ENCODE results near the gene NEDD9. TPM values are rescaled to one million over a fixed set of nuclear protein-coding genes. Genes with fewer than 3 reads are reported as not detected.
A peak's percentile ranks its signal among the peaks of the same experiment; 100 is the strongest.

NEDD9 gene
- total and polyA plus RNA-seq, 2 of the 13 experiments (the other 11 are each of a cell fraction or from before 2014, with no cell fraction given) = 27.1 to 389 TPM

- TF ChIP-seq HINFP (CRISPR knock-in tag; IDR thresholded peaks at IDR 0.05; ENCODE audit: low read depth) = peak; percentile 85
- no peak for TF ChIP-seq DBP (CRISPR knock-in tag; IDR thresholded peaks at IDR 0.05; ENCODE audit: not compliant biosample characterization)
- no peak for TF ChIP-seq SMAD1 (CRISPR knock-in tag; IDR thresholded peaks at IDR 0.05; ENCODE audit: borderline replicate concordance, low read depth)
- no peak for TF ChIP-seq NR2F1 (CRISPR knock-in tag; IDR thresholded peaks at IDR 0.05)
- no peak for TF ChIP-seq STAT6 (CRISPR knock-in tag; IDR thresholded peaks at IDR 0.05; ENCODE audit: borderline replicate concordance)
- no peak; the same call in 1 of the 2 replicates for TF ChIP-seq AHR (CRISPR knock-in tag; IDR thresholded peaks at IDR 0.05)
- TF ChIP-seq SKI (IDR thresholded peaks at IDR 0.05; ENCODE audit: partially characterized antibody) = peak; percentile 33
- TF ChIP-seq ZNF598 (CRISPR knock-in tag; IDR thresholded peaks at IDR 0.05; ENCODE audit: borderline replicate concordance) = no peak
- 0 out of 4 replicates have a peak, but pooled peaks of 1 of the 2 experiments have one; percentile 13 for TF ChIP-seq HMGXB4 (CRISPR knock-in tag; IDR thresholded peaks at IDR 0.05; ENCODE audit: borderline replicate concordance in 1 of 2, low read depth in 1 of 2)
- no peak for TF ChIP-seq NONO (IDR thresholded peaks at IDR 0.05)
- peak; percentile 77; the same call in 1 of the 2 replicates for TF ChIP-seq NONO (CRISPR knock-in tag; conservative IDR thresholded peaks at IDR 0.05)
- TF ChIP-seq ZNF446 (CRISPR knock-in tag; IDR thresholded peaks at IDR 0.05) = no peak
- no peak for TF ChIP-seq AFF4 (CRISPR knock-in tag; IDR thresholded peaks at IDR 0.05)
- TF ChIP-seq RCOR2 (CRISPR knock-in tag; IDR thresholded peaks at IDR 0.05) = peak; percentile 96
- peak; percentile 80; the same call in 1 of the 2 replicates for TF ChIP-seq CBX5 (CRISPR knock-in tag; IDR thresholded peaks at IDR 0.05; ENCODE audit: borderline replicate concordance)
- peak; percentile 88 for TF ChIP-seq HOXA3 (CRISPR knock-in tag; IDR thresholded peaks at IDR 0.05)
- no peak for TF ChIP-seq NFYB (CRISPR knock-in tag; IDR thresholded peaks at IDR 0.05)
Measured at GRCh38 chr6:11218538-11219399, 13.7 kb downstream of the NEDD9 start (continued).

Measured in HepG2 (cell line).